IMR-90 (cell line): ENCODE measurements around the gene TMEM53.

Experiments
- CTCF ChIP-seq: conservative IDR thresholded peaks from 2 replicates; pipeline ENCODE4 v1.5.1; 2012; ENCODE audit warnings: mild to moderate bottlenecking, low read depth, low read length, improper control_type of control experiment
- MAZ ChIP-seq: IDR thresholded peaks from 2 replicates; pipeline ENCODE4 v1.6.1; 2012; ENCODE audit warnings: low read depth, mild to moderate bottlenecking, low read length, improper control_type of control experiment, moderate library complexity, borderline replicate concordance
- MXI1 ChIP-seq: IDR thresholded peaks from 2 replicates; pipeline ENCODE4 v1.6.1; 2012; ENCODE audit warnings: low read depth, mild to moderate bottlenecking, low read length, moderate library complexity, borderline replicate concordance
- POLR2A ChIP-seq: IDR thresholded peaks from 2 replicates; pipeline ENCODE4 v1.6.1; 2012; ENCODE audit warnings: mild to moderate bottlenecking, low read depth, low read length
- SMC3 ChIP-seq: fragments of 150-350 bp; IDR thresholded peaks from 2 replicates; pipeline ENCODE4 v1.6.1; 2016; ENCODE audit warnings: low read depth, mild to moderate bottlenecking, antibody characterized with exemption, low read length, moderate library complexity

GRCh38 chr1:44696101-44696500 is 21.8 kb upstream of the TMEM53 start:
- TF ChIP-seq POLR2A (no peak), CTCF (no peak), MXI1 (no peak), MAZ (no peak), SMC3 (no peak)
